Memory B cell (primary cell): ENCODE data around the gene AJUBA.

ENCODE experiments used
- ATAC-seq: fragments of 150-1000 bp; cut with Tn5 transposase; 2 replicates; pipeline ENCODE4 v1.10.0; 2021; ENCODE audit warnings: low read depth, mild to moderate bottlenecking, moderate library complexity
- DNase-seq, 2 donors: peaks; one replicate each; pipeline ENCODE4 v3.0.0; 2022; ENCODE audit warnings: low spot score in 2 of 2
- H3K27ac Mint-ChIP-seq: one replicate; pipeline ENCODE4 v1.8.0; 2022; ENCODE audit warnings: mild to moderate bottlenecking, moderate library complexity, mixed read lengths
- H3K27me3 Mint-ChIP-seq: one replicate; pipeline ENCODE4 v1.8.0; 2022; ENCODE audit warnings: mixed read lengths
- H3K36me3 Mint-ChIP-seq: one replicate; pipeline ENCODE4 v1.8.0; 2022; ENCODE audit warnings: mild to moderate bottlenecking, mixed read lengths
- H3K4me1 Mint-ChIP-seq: one replicate; pipeline ENCODE4 v1.8.0; 2022; ENCODE audit warnings: mixed read lengths
- H3K4me3 Mint-ChIP-seq: one replicate; pipeline ENCODE4 v1.8.0; 2022; ENCODE audit warnings: mild to moderate bottlenecking, moderate library complexity, mixed read lengths
- H3K9me3 Mint-ChIP-seq: one replicate; pipeline ENCODE4 v1.8.0; 2022; ENCODE audit warnings: mixed read lengths

AJUBA gene

DNA sequence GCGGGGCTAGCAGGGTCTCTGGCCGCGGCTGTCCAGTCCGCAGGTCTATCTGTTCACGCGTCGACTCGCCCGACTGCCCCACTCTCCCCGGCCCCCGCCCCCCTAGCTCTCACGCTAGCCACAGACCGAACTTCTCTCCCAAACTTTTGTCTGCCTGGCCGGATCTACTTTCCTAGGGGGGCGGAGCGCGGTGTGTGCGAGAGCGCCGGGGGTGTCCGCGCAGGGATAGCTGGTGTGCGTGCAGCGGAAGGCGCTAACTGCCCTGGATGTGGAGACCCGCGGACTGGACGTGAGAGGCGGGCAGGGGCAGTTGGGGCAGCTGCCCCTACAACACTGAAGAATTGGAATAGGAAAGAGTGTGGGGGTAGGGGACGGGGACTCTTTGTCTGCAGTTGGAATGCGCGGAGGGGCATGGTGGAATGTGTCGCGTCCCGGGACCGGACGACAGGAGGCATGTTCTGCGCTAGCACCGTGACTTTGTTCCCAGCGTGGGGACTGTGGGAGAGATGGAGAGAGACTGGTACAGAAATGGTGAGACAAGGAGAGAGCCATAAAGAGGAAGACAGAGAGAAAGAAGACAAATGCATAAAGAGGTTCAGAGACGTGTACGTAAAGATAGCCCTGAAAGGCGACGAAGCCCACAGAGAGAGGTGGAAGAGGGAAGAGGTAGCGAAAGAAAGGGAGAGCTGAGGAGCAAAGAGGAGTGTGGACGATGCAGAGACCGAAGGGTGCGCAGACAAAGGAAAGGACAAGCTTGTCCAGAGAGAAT is at the start of gene AJUBA:
AJUBA (minus strand) TSS at position 75 of the 769 bp plus-strand sequence. CDS start 285 bp downstream, outside the sequence.
- H3K4me3 Mint-ChIP-seq = no peak within 1 kb of the TSS
- H3K9me3 Mint-ChIP-seq = no peaks in the 10 kb centered on the region
- no peak within 1 kb of the TSS for H3K27ac Mint-ChIP-seq
- H3K36me3 Mint-ChIP-seq = no peaks in the 10 kb centered on the region
- DNase-seq (peak; percentile 50 to 60), ATAC-seq (peak; percentile 66)
- no peaks in the 10 kb centered on the region for H3K27me3 Mint-ChIP-seq
- peaks cover 3% of the 10 kb centered on the region for H3K4me1 Mint-ChIP-seq

DNA sequence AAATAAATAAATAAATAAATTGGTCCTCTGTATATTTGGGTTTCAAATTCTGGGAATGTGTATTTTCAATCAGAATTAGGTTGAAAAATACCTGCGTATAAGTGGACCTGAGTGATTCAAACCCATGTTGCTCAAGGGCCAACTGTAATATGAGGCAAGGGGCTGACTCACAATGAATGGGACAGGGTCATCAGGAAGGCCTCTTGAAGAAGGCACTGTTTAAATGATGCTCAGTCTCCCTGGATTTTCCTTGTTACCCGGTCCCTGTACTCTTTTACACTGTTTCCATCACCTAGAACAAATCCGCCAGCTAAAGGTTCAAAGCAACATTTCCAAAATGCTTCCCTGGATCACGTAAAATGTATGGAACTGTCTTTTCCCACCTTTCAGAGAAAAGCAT is 48.6 kb upstream of the AJUBA start:
- no peak overlapping the region for H3K4me3 Mint-ChIP-seq
- peaks cover 21% of the 10 kb centered on the region for H3K4me1 Mint-ChIP-seq
- ATAC-seq (no peak), DNase-seq (no peak)
- H3K27me3 Mint-ChIP-seq = no peaks in the 10 kb centered on the region
- H3K27ac Mint-ChIP-seq = no peak overlapping the region
- H3K9me3 Mint-ChIP-seq = no peaks in the 10 kb centered on the region
- H3K36me3 Mint-ChIP-seq = peaks cover 22% of the 10 kb centered on the region

DNA sequence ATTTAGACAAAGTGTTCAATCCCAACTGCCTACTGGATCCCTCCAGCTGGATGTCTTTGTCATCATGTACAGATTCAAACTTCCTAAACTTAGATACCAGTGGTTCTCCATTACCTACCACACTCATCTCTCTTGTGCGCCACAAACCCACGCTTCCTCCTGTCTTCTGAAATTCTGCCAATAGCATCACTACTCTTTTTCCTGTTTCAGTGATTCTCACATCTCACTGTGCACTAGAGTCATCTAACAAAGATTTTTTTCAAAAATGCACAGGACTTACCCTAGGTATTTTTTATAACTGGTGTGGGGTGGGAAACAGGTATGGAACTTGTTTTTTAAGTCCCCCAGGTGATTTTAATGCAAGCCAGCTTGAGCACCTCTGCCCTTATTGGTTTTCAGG is 46.4 kb upstream of the AJUBA start:
- Mint-ChIP-seq H3K36me3 (peaks cover 34% of the 10 kb centered on the region), H3K4me1 (peaks cover 25% of the 10 kb centered on the region), H3K4me3 (no peak overlapping the region), H3K27ac (no peak overlapping the region), H3K27me3 (no peaks in the 10 kb centered on the region), H3K9me3 (no peaks in the 10 kb centered on the region)
- ATAC-seq (no peak), DNase-seq (no peak)

DNA sequence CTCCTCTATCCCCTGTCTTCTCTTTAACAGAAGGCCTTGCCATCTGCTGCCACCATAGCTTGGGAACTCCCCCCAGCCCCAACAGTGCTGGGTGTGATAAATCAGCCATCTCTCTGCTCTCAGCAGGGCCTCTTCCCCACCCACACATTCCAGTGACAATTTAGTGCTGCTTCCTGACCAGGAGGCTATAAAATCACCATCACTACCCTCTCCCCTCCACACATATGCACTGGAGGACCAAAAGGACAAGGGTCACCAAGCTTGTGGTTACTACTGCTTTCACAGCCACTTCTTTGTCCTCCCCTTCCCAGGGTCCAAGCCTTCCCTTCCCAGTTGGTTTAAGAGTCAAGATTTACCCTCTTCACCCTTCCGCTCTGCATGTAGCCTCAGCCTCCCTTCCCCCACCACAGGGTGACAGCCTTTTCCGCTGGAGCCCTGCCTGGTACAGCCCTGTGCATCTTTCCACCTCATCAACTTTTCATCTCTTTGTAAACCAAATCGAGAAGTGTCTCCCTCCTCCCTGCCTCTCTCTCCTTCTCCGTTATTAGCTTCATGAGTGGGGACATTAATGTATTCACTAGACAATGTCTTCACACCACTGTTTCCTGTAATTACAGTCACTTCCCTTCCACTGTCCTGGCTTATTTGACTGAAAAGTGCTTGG is 42.9 kb upstream of the AJUBA start:
- DNase-seq (no peak), ATAC-seq (no peak)
- Mint-ChIP-seq H3K27me3 (no peaks in the 10 kb centered on the region), H3K9me3 (no peaks in the 10 kb centered on the region), H3K27ac (no peak overlapping the region), H3K4me1 (peaks cover 17% of the 10 kb centered on the region), H3K4me3 (no peak overlapping the region), H3K36me3 (peaks cover 26% of the 10 kb centered on the region)

DNA sequence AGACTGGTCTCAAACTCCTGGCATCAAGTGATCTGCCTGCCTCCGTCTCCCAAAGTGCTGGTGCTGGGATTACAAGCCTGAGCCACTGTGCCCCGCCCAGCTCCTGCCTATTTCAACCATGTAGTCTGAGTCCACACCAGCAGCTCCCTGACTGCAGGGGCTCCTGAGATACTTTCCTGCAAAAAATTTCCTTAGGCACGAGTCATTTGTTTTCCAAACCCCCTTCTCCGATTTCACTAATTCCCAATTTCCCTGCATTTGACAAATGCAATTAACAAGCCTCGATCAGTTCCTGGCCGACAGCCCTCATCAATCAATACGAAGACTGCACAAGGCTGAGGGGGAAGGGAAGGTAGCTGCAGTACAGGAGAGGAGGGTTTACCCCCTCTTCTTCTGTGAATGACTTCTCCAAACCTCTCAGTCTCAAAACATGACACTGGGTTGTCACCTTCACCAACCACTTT is 42.3 kb upstream of the AJUBA start:
- no peaks in the 10 kb centered on the region for H3K27me3 Mint-ChIP-seq
- no peak overlapping the region for H3K27ac Mint-ChIP-seq
- no peak overlapping the region for H3K4me3 Mint-ChIP-seq
- peaks cover 17% of the 10 kb centered on the region for H3K4me1 Mint-ChIP-seq
- DNase-seq (no peak), ATAC-seq (no peak)
- H3K9me3 Mint-ChIP-seq = no peaks in the 10 kb centered on the region
- H3K36me3 Mint-ChIP-seq = peaks cover 26% of the 10 kb centered on the region

DNA sequence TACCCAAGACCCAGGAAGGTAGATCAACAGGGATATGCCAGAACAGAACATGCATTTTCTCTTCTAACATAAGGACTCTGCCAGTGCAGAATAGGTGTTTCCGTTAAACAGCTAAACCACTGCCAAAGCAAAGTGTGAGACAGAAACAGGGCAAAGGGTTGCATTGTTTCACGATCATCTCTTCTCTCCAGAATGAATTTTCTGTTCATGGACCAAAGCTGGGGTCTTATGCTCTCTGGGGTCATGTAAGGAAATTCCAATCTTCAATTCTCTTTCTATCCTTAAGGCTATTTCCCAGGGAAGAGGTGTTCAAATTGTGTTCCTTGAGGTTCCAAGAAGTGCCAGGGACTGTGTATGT is 41.4 kb upstream of the AJUBA start:
- Mint-ChIP-seq H3K4me1 (peaks cover 11% of the 10 kb centered on the region), H3K4me3 (no peak overlapping the region), H3K36me3 (peaks cover 21% of the 10 kb centered on the region), H3K27me3 (no peaks in the 10 kb centered on the region), H3K9me3 (no peaks in the 10 kb centered on the region), H3K27ac (no peak overlapping the region)
- DNase-seq = no peak
- ATAC-seq = no peak

DNA sequence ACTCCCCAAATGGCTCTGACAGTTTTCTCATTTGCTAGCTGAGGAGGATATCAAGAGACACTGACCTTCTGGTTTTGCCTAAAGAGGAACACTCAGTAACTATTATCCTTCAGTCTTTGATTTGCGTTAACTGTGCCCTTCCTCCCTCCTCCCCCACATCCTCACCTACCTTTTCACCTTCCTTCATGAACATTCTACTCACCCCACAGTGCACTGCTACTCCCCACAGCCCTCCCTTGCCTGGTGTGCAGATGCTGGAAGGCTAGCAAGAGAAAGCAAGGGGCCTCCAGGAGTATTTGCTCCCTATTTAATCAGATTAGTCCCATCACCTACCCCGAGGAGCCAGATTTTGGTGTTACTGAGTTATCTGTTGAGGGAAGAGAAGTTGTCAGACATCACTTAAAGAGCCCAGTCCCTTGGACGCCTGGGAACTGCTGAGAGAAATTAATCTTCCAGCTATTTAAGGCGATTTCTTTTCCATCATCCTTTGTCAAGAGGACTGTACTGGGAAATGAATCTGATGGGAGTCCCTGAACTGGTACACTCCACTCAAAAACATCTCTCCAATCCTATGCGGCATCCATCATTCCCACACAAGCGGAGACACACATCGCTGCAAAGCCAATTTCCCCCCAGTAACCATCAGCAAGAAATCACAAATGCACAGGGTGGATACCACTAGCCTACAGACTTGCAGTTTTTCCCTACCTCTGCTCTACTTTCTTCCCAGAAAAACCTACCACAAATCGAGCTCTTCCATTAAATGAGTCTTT is 40.9 kb upstream of the AJUBA start:
- Mint-ChIP-seq H3K27me3 (no peaks in the 10 kb centered on the region), H3K36me3 (peaks cover 19% of the 10 kb centered on the region), H3K9me3 (no peaks in the 10 kb centered on the region), H3K4me3 (no peak overlapping the region), H3K27ac (peak overlapping the region; percentile 20), H3K4me1 (peaks cover 10% of the 10 kb centered on the region)
- ATAC-seq = no peak
- DNase-seq = no peak

DNA sequence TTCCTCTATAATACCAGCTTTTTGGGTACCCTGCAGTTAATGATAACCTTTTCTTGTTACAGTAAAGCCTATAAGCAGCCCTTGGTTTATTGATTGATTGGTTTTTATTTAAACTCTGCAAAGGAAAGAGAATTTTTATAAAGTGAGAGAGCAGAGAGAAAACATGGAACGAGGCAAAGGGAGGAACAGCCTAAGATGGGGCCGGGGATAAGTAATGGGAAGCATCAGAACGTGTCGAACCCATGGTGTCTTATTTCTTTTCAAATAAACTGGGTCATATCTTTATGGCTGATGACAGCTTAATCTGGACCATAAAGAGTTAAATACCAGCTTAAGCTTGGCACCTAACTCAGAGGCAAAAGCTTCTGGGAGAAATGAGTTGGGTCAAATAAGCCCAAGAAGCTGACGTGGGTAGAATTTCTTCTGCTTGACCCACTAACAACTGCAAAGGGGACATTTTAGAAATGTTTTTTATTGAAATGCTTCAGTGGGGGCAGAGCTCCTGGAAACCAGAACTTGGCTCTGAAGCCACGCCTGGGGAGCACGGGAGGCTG is 39.6 kb upstream of the AJUBA start:
- Mint-ChIP-seq H3K4me3 (no peak overlapping the region), H3K36me3 (peaks cover 18% of the 10 kb centered on the region), H3K9me3 (no peaks in the 10 kb centered on the region), H3K27ac (no peak overlapping the region), H3K27me3 (no peaks in the 10 kb centered on the region), H3K4me1 (peaks cover 7% of the 10 kb centered on the region)
- DNase-seq (no peak), ATAC-seq (no peak)

DNA sequence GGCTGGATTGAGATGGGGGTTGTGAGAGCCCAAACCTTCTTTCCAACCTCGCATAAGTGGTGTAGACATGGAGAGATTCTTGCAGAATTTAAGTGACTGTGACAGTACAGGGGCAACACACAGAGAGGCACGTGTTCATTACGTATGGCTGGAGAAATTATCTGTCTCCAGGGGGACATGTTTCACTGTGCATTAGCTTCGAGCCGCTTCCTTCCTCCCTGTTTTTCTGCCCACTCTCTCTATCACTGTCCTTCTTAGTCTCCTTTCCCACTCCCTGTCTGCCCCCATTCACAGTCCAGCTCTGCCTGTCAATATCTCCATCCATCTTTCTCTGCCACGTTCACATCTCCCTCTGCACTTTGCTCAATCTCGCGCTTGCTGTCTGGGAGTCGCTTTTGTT is 39.1 kb upstream of the AJUBA start:
- H3K36me3 Mint-ChIP-seq = peaks cover 18% of the 10 kb centered on the region
- no peak overlapping the region for H3K27ac Mint-ChIP-seq
- H3K9me3 Mint-ChIP-seq = no peaks in the 10 kb centered on the region
- H3K4me3 Mint-ChIP-seq = no peak overlapping the region
- peaks cover 7% of the 10 kb centered on the region for H3K4me1 Mint-ChIP-seq
- ATAC-seq (no peak), DNase-seq (no peak)
- H3K27me3 Mint-ChIP-seq = no peaks in the 10 kb centered on the region

DNA sequence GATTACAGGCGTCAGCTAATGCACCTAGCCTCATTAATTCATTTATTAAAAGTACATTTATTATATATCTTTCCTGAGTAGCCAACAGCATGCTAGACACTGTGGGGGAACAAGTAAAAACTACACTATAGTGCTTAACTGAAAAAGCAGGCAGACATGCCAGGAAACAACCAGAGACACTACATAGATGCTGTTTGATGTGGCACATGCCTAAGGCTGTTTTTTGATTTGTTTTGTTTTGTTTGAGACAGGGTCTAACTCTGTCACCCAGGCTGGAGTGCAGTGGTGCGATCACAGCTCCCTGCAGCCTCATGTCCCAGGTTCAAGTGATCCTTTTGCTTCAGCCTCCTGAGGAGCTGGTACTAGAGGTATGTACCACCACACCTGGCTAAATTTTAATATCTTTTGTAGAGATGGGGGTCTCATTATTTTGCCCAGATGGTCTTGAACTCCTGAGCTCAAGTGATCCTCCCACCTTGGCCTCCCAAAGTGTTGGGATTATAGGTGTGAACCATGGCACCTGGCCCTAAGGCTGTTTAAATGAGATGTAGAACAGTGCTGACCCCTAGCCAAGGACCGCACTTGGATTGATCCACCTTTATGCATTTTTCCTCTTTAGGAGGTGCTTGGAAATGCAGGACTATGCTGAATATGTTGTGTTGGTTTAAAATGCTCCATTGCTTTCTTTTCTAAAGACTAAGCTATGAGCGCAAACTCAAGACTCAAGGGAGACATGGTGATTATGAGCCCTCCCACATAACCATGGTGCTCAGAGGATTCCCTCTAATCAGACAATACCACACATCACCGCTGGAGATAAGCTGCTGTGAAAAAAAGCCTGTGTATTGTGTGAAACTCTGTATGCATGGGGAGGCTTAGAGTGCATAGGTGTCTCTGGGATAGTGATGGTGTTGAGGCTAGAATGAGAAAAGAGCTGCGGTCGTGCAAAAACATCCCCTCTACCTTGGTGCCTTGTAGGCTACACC is 38.1 kb upstream of the AJUBA start:
- H3K27ac Mint-ChIP-seq = no peak overlapping the region
- no peak for DNase-seq
- H3K9me3 Mint-ChIP-seq = no peaks in the 10 kb centered on the region
- peaks cover 11% of the 10 kb centered on the region for H3K36me3 Mint-ChIP-seq
- H3K4me1 Mint-ChIP-seq = peaks cover 5% of the 10 kb centered on the region
- no peak overlapping the region for H3K4me3 Mint-ChIP-seq
- H3K27me3 Mint-ChIP-seq = no peaks in the 10 kb centered on the region
- no peak for ATAC-seq

DNA sequence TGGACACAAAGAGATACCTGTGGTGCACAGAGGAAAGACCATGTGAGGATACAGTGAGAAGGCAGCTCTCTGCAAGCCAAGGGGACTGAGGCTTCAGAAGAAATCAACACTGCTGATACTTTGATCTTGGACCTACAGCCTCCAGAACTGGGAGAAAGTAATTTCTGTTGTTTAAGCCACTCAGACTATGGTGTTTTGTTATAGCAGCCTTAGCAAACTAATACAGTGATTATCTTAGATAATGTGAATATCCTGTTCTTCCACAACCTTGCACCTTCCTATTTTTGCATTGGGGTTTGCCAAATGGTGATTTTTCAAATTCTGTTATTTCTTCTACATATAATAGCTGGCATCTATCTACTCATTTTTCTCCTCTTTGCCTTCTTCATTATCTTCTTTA is 35.8 kb upstream of the AJUBA start:
- Mint-ChIP-seq H3K9me3 (no peaks in the 10 kb centered on the region), H3K4me3 (no peak overlapping the region), H3K27me3 (no peaks in the 10 kb centered on the region), H3K27ac (no peak overlapping the region), H3K36me3 (peaks cover 3% of the 10 kb centered on the region), H3K4me1 (peaks cover 4% of the 10 kb centered on the region)
- DNase-seq (no peak), ATAC-seq (no peak)

DNA sequence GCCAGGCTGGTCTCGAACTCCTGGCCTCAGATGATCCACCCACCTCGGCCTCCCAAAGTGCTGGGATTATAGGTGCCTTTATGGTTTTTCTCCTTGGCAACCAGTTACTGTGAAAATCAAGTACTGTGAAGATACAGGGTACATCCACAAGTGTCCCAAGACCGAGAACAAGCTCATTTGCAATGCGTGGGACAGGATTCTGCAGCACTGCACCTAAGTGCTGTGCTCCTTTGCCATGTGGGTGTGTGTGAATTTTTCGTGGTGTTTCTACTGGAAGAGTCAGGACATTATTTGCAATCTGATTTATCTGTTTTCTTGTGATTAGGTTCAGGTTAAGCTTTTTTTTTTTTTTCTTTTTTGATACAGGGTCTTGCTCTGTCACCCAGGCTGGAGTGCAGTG is 34.7 kb upstream of the AJUBA start:
- Mint-ChIP-seq H3K4me3 (no peak overlapping the region), H3K27ac (no peak overlapping the region), H3K9me3 (no peaks in the 10 kb centered on the region), H3K4me1 (no peaks in the 10 kb centered on the region), H3K27me3 (no peaks in the 10 kb centered on the region), H3K36me3 (peaks cover 3% of the 10 kb centered on the region)
- DNase-seq (no peak), ATAC-seq (no peak)

DNA sequence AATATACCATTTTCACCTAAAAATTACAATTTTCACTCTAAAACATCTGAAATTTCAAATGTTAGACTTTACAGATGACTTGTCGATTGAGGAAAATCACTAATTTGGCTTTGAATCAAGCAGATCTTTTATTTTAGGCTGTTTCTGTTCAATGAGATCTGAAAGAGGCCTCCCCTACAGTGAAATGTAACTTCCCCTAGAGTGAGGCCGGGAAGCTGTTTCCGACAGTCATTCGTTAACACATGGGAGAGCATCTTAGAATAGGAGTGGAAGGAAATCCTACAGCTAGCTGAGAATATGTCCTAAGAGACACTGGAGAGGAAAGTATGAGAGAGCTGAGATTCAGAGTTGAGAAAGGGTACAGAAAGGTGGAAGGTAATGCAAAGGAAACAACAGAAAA is 33.3 kb upstream of the AJUBA start:
- no peak overlapping the region for H3K27ac Mint-ChIP-seq
- H3K4me3 Mint-ChIP-seq = no peak overlapping the region
- no peaks in the 10 kb centered on the region for H3K27me3 Mint-ChIP-seq
- H3K9me3 Mint-ChIP-seq = no peaks in the 10 kb centered on the region
- ATAC-seq = no peak
- DNase-seq = no peak
- H3K36me3 Mint-ChIP-seq = no peaks in the 10 kb centered on the region
- H3K4me1 Mint-ChIP-seq = no peaks in the 10 kb centered on the region
